GM12878 (cell line): ENCODE data around the gene DALRD3. TPM values are rescaled to one million over a fixed set of nuclear protein-coding genes. Genes with fewer than 3 reads are reported as not detected.

Source experiments
- BCL3 ChIP-seq: IDR thresholded peaks from 2 replicates; pipeline ENCODE4 v1.6.1; 2011; ENCODE audit warnings: borderline replicate concordance, low read depth, mild to moderate bottlenecking, moderate library complexity, low read length; ENCODE audit not compliant: insufficient read depth, poor library complexity, severe bottlenecking
- BMI1 ChIP-seq: fragments of 450-650 bp; IDR thresholded peaks from 2 replicates; pipeline ENCODE4 v1.6.1; 2016; ENCODE audit warnings: mild to moderate bottlenecking, moderate library complexity, borderline replicate concordance
- BRCA1 ChIP-seq: IDR thresholded peaks from 2 replicates; pipeline ENCODE4 v1.6.1; 2011; ENCODE audit warnings: low read depth, low read length, improper control_type of control experiment
- HDGF ChIP-seq: fragments of 450-650 bp; IDR thresholded peaks from 2 replicates; pipeline ENCODE4 v1.6.1; 2016; ENCODE audit warnings: antibody characterized with exemption
- LARP7 ChIP-seq: fragments of 450-650 bp; IDR thresholded peaks from 2 replicates; pipeline ENCODE4 v1.6.1; 2017; ENCODE audit warnings: mild to moderate bottlenecking
- MTA2 ChIP-seq: fragments of 450-650 bp; IDR thresholded peaks from 2 replicates; pipeline ENCODE4 v1.6.1; 2016; ENCODE audit warnings: low read depth, mild to moderate bottlenecking, moderate library complexity
- NBN ChIP-seq: fragments of 450-650 bp; IDR thresholded peaks from 2 replicates; pipeline ENCODE4 v1.6.1; 2016
- NFIC ChIP-seq: IDR thresholded peaks from 2 replicates; pipeline ENCODE4 v1.6.1; 2012; ENCODE audit warnings: low read depth, mild to moderate bottlenecking, inconsistent platforms, low read length, moderate library complexity
- NFXL1 ChIP-seq: fragments of 450-650 bp; IDR thresholded peaks from 2 replicates; pipeline ENCODE4 v1.6.1; 2017; ENCODE audit warnings: antibody characterized with exemption, mild to moderate bottlenecking, borderline replicate concordance
- PAX5 ChIP-seq: IDR thresholded peaks from 2 replicates; pipeline ENCODE4 v1.6.1; 2011; ENCODE audit warnings: low read depth, low read length, borderline replicate concordance
- POLR2A ChIP-seq: IDR thresholded peaks from 2 replicates; pipeline ENCODE4 v1.6.1; 2011; ENCODE audit warnings: low read depth, mild to moderate bottlenecking, low read length
- POLR2AphosphoS5 ChIP-seq: IDR thresholded peaks from 2 replicates; pipeline ENCODE4 v1.6.1; 2011; ENCODE audit warnings: mild to moderate bottlenecking, low read length, inconsistent platforms
- POU2F2 ChIP-seq: IDR thresholded peaks from 3 replicates; pipeline ENCODE4 v1.6.1; 2011; ENCODE audit warnings: low read depth, mild to moderate bottlenecking, low read length, borderline replicate concordance
- RAD51 ChIP-seq: fragments of 450-650 bp; IDR thresholded peaks from 2 replicates; pipeline ENCODE4 v1.6.1; 2016; ENCODE audit warnings: moderate library complexity, mild to moderate bottlenecking, inconsistent platforms
- SKIL ChIP-seq: fragments of 450-650 bp; IDR thresholded peaks from 2 replicates; pipeline ENCODE4 v1.6.1; 2017; ENCODE audit warnings: mild to moderate bottlenecking, low read depth, inconsistent platforms; ENCODE audit not compliant: poor library complexity, severe bottlenecking
- SREBF1 ChIP-seq: IDR thresholded peaks from 2 replicates; pipeline ENCODE4 v1.6.1; 2012; ENCODE audit warnings: mild to moderate bottlenecking, low read length
- TCF12 ChIP-seq: IDR thresholded peaks from 2 replicates; pipeline ENCODE4 v1.6.1; 2011; ENCODE audit warnings: low read depth, mild to moderate bottlenecking, low read length
- YY1 ChIP-seq: IDR thresholded peaks from 2 replicates; pipeline ENCODE4 v1.6.1; 2011; ENCODE audit warnings: low read depth, mild to moderate bottlenecking, low read length
- ZBTB11 ChIP-seq: fragments of 450-650 bp; formaldehyde crosslinking; IDR thresholded peaks from 2 replicates; pipeline ENCODE4 v1.5.0; 2022; ENCODE audit warnings: mild to moderate bottlenecking, missing genetic modification characterization
- ZBTB40 ChIP-seq: fragments of 450-650 bp; IDR thresholded peaks from 2 replicates; pipeline ENCODE4 v1.6.1; 2016; ENCODE audit warnings: mild to moderate bottlenecking, moderate library complexity, borderline replicate concordance
- polyA plus RNA-seq, 11 experiments: library from polyadenylated mRNA; depleted of rRNA in 4 of 11; unstranded in 6 of 11; stranded (reverse) in 5 of 11; fragments of >200 nt; fragmentation: Nextera tagmentation in 4 of 11; fragmentation: Illumina TruSeq in 1 of 11; extraction: Ambion mirVana in 4 of 11; extraction: Trizol in 1 of 11; gene quantifications; 1 replicate in 1 of 11; 2 replicates in 10 of 11; pipeline versions ENCODE4 v1.2.1 to v1.2.3, GENCODE V29; 2011 to 2016; ENCODE audit warnings: inconsistent platforms in 2 of 11, missing spikeins in 2 of 11, low read depth in 1 of 11
- total RNA-seq, 4 experiments: library from RNA; depleted of rRNA in 3 of 4; stranded (reverse); fragments of >200 nt in 3 of 4; fragmentation: Illumina TruSeq in 1 of 4; extraction: Trizol in 1 of 4; gene quantifications; 2 replicates each; pipeline versions ENCODE4 v1.2.1 to v1.2.3, GENCODE V29; 2013 to 2021

DALRD3 gene
- total and polyA plus RNA-seq, 10 of the 15 experiments (the other 5 are each of a cell fraction or from before 2014, with no cell fraction given), result 10.1 to 28.2 (median 21.6) TPM

- no peak for TF ChIP-seq ZBTB11 (CRISPR knock-in tag)
- TF ChIP-seq SREBF1, result no peak
- TF ChIP-seq BRCA1, result no peak
- TF ChIP-seq NFIC, result no peak
- TF ChIP-seq PAX5, result peak; percentile 83; the same call in 1 of the 2 replicates
- TF ChIP-seq ZBTB40, result no peak
- TF ChIP-seq LARP7, result peak; percentile 75; the same call in 1 of the 2 replicates
- peak; percentile 81 for TF ChIP-seq NBN
- no peak for TF ChIP-seq MTA2
- TF ChIP-seq HDGF, result no peak
- TF ChIP-seq RAD51, result no peak
- no peak for TF ChIP-seq SKIL
- TF ChIP-seq POLR2AphosphoS5, result peak; percentile 99
- peak; percentile 95 for TF ChIP-seq POU2F2
- TF ChIP-seq NFXL1, result no peak
- TF ChIP-seq TCF12, result peak; percentile 55; the same call in 1 of the 2 replicates
- TF ChIP-seq YY1, result peak; percentile 87
- TF ChIP-seq BMI1, result peak; percentile 21; the same call in 1 of the 2 replicates
- TF ChIP-seq BCL3, result peak; percentile 97
- TF ChIP-seq POLR2A, result no peak
Measured at GRCh38 chr3:49028673-49029562, 10.5 kb upstream of the DALRD3 start, which contains the start of gene IMPDH2 (continued).
